RPMI7951 (cell line): ENCODE results near the gene CASP9. TPM values are rescaled to one million over a fixed set of nuclear protein-coding genes. Genes with fewer than 3 reads are reported as not detected.
"Not testable (repeated sequence)": the region's sequence is repeated elsewhere in the genome, so short reads cannot be mapped to it uniquely, and the experiment has no call there.

Experiments used
- DNase-seq: peaks from one replicate; pipeline ENCODE4 v3.0.0-alpha.2; 2012; ENCODE audit warnings: low read depth
- total RNA-seq: library from RNA; depleted of rRNA; stranded (reverse); fragments of >200 nt; shearing (Covaris generic); gene quantifications from 2 replicates; pipeline ENCODE4 v1.2.3, GENCODE V29; 2014

Gene CASP9
- total RNA-seq, 1 experiment from 2014 or later, result 8.7 TPM

DNA sequence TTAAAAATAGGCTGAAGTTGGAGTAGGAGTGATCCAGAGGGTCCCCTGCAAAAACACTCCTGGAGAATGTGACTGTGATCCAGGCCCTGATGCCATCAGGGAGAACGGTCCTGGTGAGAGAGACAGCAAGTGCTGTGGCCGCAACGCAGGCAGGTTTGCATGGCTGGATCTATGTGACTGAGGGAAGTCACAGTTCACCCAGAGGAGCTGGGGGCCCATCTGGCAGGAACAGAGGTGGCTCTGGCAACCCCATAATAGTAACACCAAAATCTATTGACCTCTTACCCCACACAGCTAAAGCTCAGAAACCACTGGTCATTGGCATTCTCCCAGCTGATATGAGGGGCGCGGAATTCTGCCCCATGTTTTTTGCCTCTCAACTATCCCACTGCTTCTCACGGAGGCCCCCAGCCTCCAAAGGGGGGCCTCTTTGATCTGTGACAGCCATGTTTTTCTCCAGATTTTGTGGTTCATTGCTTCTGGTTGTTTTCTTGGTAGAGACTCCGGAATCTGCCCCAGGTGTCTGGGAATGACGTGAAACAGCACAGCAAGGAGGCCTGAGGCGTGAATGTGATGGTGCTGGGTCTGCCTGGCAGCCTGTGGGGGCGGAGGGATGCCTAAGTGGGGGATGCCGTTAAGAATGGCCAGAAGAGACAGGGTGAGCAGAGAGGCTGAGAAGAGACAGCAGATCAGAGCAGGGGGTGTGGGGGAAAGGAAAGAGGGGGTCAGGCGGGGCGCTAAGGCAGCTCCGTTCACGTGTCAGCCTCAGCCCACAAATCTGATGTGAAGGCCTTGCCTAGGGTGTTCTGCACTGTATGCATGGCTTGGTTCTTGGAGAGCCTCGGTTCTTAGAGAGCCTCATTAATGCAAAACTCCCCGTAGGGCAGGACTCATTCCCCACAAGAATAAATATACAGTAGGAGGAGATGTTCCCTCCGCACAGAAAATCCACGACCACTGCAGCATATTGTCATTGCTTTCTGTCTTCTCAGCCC lies 23.5 kb downstream of the CASP9 start:
- DNase-seq, result no peak

DNA sequence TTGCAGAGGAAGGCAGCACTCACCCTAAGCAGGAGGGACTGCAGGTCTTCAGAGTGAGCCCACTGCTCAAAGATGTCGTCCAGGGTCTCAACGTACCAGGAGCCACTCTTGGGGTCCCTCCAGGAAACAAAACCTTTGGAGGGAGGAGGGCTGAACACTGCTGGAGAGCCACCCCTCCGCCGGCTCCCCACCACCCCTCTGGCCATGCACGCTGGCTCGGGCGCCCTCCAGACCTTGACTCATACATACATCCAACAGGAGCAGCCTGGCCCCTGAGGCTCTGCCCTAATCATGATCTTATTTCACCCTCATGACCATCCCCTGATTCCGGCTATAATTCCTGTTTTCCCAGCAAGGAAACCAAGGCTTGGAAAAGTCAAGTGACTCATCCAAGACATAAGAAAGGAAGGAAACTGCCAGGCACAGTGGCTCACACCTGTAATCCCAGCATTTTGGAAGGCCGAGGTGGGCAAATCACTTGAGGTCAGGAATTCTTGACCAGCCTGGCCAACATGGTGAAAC lies 30.1 kb downstream of the CASP9 start:
- no peak for DNase-seq

- no peak for DNase-seq
Observed at GRCh38 chr1:15492596-15492995, 31.4 kb downstream of the CASP9 start.

- DNase-seq, result not testable (repeated sequence)
Observed at GRCh38 chr1:15491010-15491409, 33.0 kb downstream of the CASP9 start.

DNA sequence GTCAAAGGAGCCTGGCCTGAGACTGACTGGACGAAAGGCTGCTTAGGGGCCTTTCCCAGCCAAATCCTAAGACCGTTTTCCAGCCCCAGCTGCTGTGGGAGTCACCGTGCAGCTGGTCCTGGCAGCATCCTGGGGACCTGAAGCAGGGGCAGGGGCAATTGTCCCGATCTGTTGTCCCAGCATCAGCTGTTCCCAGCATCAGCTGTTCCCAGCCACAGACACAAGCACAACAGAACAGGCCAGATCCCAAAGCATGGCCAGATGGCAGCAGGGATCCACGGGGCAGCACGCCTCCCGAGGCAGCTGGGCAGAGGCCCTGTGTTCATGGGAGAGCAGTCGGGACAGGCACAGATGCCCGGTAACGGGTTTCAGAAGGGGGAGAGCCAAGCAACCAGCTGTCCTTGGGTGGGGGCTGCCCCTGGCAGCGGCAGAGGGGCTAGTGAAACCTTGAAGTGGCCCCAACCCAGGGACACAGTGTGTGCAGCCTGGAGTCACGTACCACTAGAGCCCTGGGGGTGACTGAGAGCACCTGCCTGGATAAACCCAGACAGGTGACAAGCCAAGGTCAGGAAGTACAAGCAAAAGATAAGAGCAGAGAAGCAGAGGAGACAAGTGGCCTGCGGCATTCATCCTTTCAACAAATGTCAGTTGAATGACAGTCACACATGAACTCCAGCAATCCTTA lies 34.8 kb downstream of the CASP9 start:
- DNase-seq, result no peak

DNA sequence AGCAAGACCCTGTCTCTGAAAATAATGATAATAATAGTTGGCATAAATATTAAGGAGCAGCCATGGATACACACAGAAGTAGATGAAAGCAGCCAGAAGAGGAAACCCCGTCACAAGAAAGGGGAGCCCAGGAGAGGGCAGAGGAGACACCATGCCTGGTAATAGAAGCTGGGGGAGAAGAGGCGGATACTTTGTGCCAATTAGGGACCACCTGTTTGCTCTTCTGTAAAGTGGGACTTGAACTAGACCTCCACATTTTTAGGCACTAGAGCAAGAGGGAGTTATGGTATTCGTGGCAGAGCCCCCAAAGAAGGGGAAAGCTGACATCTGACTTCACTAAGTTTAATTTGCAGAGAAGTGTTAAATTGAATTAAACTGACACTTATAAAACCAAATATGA lies 35.6 kb downstream of the CASP9 start:
- DNase-seq, result no peak

DNA sequence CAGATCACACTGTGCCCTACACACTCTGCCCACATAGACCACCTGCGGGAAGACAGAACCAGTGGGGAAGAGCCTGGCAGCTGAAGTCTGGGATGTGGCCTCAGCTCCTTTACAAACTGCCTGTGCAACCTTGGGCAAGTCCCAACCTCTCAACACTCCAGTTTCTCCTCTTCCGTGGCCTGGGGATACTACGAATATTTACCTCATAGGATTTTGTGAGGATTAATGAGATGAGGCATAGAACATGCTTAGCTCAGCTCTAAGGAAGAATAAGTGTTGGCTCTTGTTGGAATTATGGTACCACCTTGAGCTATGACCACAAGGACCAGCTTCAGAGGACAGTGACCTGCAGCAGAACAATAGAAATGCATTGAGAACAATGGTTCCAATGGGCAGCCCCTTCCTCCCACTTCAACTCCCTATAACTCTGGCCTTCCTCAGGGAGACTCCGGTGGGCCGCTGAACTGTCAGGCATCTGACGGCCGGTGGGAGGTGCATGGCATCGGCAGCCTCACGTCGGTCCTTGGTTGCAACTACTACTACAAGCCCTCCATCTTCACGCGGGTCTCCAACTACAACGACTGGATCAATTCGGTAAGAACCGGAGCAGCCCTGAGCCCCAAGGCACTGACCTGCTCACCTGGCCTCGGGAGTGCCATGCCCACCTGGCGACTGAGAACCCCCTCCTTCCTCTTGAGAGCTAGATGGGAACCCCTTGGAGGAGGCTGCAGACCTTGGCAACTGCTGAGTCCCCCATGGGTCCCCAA lies 37.0 kb downstream of the CASP9 start:
- not testable (repeated sequence) for DNase-seq

- no peak for DNase-seq
Observed at GRCh38 chr1:15485636-15486035, 38.4 kb downstream of the CASP9 start.

DNA sequence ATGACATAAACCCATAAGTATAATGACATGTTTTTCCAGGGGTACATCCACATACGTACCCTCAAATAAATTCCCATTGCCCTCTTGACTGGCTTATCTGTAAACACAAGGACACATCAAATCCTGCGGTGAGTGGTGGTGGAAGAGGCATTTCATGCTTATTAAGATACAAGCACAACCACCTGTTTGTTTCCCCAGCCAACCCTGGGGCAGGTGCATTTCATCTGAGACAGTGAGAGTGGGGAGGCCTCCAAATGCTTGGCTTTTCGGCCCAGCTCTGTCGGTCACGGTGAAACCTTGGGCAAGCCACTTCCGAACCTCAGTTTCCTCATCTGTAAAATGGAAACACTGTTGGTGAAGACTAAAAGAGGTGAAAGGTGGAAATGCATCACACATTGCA lies 39.6 kb downstream of the CASP9 start:
- not testable (repeated sequence) for DNase-seq

- no peak for DNase-seq
Observed at GRCh38 chr1:15483971-15484370, 40.0 kb downstream of the CASP9 start.

DNA sequence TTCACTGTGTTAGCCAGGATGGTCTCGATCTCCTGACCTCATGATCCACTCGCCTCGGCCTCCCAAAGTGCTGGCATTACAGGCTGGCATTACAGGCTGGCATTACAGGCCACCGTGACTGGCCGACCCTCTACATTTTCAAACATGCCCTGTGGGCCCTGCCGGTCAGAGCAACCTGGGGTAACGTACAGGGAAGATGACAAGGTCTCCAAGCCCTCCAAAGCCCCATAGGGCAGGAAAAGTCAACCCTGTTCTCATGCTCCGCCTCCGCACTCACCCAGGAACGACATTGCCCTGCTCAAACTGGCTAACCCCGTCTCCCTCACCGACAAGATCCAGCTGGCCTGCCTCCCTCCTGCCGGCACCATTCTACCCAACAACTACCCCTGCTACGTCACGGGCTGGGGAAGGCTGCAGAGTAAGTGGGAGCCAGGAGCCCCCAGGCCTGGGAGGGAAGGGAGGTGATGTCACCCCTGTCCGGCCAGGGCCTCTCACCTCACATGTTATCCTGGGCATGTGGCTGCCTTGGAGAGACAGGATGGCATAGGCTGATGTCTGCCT lies 41.0 kb downstream of the CASP9 start:
- not testable (repeated sequence) for DNase-seq

GRCh38 chr1:15482455-15482854 lies 41.6 kb downstream of the CASP9 start:
- DNase-seq, result not testable (repeated sequence)

GRCh38 chr1:15479654-15480347 lies 44.2 kb downstream of the CASP9 start:
- no peak for DNase-seq

DNA sequence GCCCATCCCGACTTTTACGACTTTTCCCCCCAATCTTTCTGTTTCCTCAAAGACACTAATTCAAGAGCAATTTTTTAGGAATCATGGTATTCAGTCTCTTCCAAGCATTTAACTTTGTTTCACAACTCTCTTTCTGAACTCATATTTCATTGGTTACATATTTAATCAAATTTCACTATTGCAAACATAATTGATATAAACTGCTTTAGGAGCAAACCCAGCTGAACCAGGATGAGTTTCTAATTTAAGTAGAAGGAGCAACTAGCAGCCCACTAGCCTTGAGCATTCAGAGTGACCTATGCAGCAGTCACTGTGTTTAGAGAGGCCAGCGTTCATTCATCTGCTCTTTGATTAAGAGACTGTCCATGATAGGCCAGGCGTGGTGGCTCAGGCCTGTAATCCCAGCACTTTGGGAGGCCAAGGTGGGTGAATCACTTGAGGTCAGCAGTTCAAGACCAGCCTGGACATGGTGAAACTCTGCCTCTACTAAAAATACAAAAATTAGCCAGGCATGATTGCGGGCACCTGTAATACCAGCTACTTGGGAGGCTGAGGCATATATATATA lies 46.3 kb downstream of the CASP9 start:
- DNase-seq, result no peak

DNA sequence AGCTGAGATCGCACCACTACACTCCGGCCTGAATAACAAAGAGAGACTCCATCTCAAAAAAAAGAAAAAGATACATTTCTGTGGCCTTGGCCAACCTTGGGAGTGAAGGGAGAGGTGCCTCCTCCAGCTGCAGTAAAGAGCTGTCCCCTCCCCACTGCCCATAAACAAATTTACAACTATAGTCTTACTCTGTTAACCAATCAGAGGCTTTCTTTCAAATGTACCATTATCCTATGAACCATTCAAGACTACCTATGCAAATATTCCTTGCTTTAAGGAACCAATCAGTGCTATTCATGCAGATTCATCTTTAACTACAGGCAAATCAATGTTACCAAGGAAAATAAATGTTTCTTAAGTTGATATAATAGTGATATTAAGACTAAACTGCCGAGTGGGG lies 47.1 kb downstream of the CASP9 start:
- no peak for DNase-seq

DNA sequence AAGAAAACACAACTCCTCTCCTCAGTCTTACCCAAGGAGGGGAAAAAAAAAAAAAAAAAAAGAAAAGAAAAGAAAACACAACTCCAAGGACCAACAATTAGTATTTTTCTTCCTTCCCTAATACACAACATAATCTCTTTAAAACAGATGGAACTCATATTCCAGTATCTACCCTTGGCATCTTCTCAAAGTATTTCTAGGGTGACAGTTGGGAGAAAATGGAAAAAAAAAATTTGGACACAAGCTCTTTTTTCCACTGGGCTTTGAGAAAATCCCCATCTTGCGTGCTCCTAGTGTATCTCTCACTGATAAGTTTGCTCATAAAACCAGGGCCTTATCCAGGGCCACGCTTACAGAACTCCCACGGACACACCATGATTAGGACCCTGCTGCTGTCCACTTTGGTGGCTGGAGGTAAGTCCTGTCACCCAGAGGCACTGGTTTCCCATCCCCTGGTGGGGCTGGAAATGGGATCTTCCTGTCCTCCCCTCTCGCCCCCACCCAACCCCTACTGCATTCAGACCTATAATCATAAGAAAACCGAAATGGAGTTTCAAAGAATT lies 48.2 kb downstream of the CASP9 start, which contains the start of gene CELA2B:
CELA2B (plus strand) TSS at position 353 of the 563 bp plus-strand sequence; CDS start at position 375, 22 bp downstream.
- DNase-seq, result no peak

- no peak for DNase-seq
Observed at GRCh38 chr1:15472587-15472986, 51.4 kb downstream of the CASP9 start.

DNA sequence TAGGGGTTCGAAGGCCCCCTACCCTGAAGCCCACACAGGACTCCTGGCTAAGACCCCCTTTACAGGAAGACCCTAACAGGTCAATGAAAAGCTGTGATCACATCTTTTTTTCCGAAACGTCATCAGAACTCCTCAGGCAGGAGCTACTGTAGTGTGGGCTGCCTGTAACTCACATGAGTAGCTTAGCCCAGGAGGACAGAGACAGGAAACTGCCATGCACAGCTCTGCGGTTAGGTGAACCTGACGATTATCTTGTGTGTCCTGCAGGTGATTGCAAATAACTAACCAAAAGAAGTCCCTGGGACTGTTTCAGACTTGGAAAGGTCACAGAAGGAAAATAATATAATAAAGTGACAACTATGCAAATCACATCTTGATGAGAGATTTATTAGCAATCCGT lies 52.3 kb downstream of the CASP9 start:
- not testable (repeated sequence) for DNase-seq

- not testable (repeated sequence) for DNase-seq
Observed at GRCh38 chr1:15471067-15471466, 52.9 kb downstream of the CASP9 start.
